ENCODE measurements around the gene MUC5AC. TPM values are rescaled to one million over a fixed set of nuclear protein-coding genes. Genes with fewer than 3 reads are reported as not detected.
"Not testable (repeated sequence)": the region's sequence is repeated elsewhere in the genome, so short reads cannot be mapped to it uniquely, and the experiment has no call there.

MUC5AC gene
- total RNA-seq, 2 experiments from 2014 or later, result not detected

DNA sequence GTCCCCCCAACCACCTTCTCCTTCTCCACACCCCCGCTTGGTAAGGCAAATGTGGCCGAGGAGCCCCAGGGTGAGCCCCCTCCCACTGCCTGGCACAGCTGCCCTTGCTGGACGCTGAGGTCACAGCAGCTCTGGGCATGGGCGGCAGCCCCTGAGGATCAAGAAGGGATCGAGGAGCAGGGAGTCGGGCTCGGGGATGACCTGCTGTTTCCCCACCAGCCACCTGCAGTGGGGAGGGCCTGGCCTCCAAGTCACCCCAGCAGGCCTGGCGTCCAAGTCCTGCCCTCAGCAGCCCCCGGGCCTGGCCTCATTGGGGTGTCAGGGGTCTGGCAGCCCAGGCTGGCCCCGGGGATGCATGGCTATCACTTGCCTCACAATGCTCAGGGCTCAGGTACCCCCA lies 23.7 kb downstream of the MUC5AC start:
- DNase-seq (no peak), ATAC-seq (no peak)
- ChIA-PET POLR2A (no interaction called here), CTCF (no interaction called here)
- Mint-ChIP-seq H3K36me3 (ENCODE audit: low read depth) (no peaks in the 10 kb centered on the region), H3K9me3 (ENCODE audit: insufficient read depth) (no peaks in the 10 kb centered on the region), H3K4me3 (no peak overlapping the region), H3K27me3 (ENCODE audit: low read depth) (no peaks in the 10 kb centered on the region), H3K4me1 (ENCODE audit: low read depth) (no peaks in the 10 kb centered on the region), H3K27ac (no peak overlapping the region)

- Mint-ChIP-seq H3K27me3 (ENCODE audit: low read depth) (no peaks in the 10 kb centered on the region), H3K4me3 (no peak overlapping the region), H3K9me3 (ENCODE audit: insufficient read depth) (no peaks in the 10 kb centered on the region), H3K27ac (no peak overlapping the region), H3K4me1 (ENCODE audit: low read depth) (no peaks in the 10 kb centered on the region), H3K36me3 (ENCODE audit: low read depth) (no peaks in the 10 kb centered on the region)
- ChIA-PET CTCF (no interaction called here), POLR2A (no interaction called here)
- DNase-seq (no peak), ATAC-seq (no peak)
Measured at GRCh38 chr11:1181853-1182535, 24.2 kb downstream of the MUC5AC start.

GRCh38 chr11:1184139-1184538 lies 26.4 kb downstream of the MUC5AC start:
- DNase-seq; H3K27me3 Mint-ChIP-seq (ENCODE audit: low read depth); ATAC-seq; CTCF ChIA-PET; POLR2A ChIA-PET; H3K9me3 Mint-ChIP-seq (ENCODE audit: insufficient read depth); H3K27ac Mint-ChIP-seq; H3K4me3 Mint-ChIP-seq; H3K4me1 Mint-ChIP-seq (ENCODE audit: low read depth); H3K36me3 Mint-ChIP-seq (ENCODE audit: low read depth): not testable (repeated sequence)

GRCh38 chr11:1188451-1189130 lies 30.8 kb downstream of the MUC5AC start:
- H3K9me3 Mint-ChIP-seq (ENCODE audit: insufficient read depth); H3K4me1 Mint-ChIP-seq (ENCODE audit: low read depth); H3K36me3 Mint-ChIP-seq (ENCODE audit: low read depth); H3K27ac Mint-ChIP-seq; DNase-seq; ATAC-seq; H3K4me3 Mint-ChIP-seq; H3K27me3 Mint-ChIP-seq (ENCODE audit: low read depth); POLR2A ChIA-PET; CTCF ChIA-PET: not testable (repeated sequence)

GRCh38 chr11:1189816-1190215 lies 32.1 kb downstream of the MUC5AC start:
- POLR2A ChIA-PET; H3K27ac Mint-ChIP-seq; H3K27me3 Mint-ChIP-seq (ENCODE audit: low read depth); H3K4me1 Mint-ChIP-seq (ENCODE audit: low read depth); ATAC-seq; DNase-seq; CTCF ChIA-PET; H3K9me3 Mint-ChIP-seq (ENCODE audit: insufficient read depth); H3K36me3 Mint-ChIP-seq (ENCODE audit: low read depth); H3K4me3 Mint-ChIP-seq: not testable (repeated sequence)

GRCh38 chr11:1191786-1192470 lies 34.2 kb downstream of the MUC5AC start:
- DNase-seq; H3K4me1 Mint-ChIP-seq (ENCODE audit: low read depth); H3K36me3 Mint-ChIP-seq (ENCODE audit: low read depth); H3K27ac Mint-ChIP-seq; POLR2A ChIA-PET; ATAC-seq; H3K27me3 Mint-ChIP-seq (ENCODE audit: low read depth); H3K4me3 Mint-ChIP-seq; H3K9me3 Mint-ChIP-seq (ENCODE audit: insufficient read depth); CTCF ChIA-PET: not testable (repeated sequence)

DNA sequence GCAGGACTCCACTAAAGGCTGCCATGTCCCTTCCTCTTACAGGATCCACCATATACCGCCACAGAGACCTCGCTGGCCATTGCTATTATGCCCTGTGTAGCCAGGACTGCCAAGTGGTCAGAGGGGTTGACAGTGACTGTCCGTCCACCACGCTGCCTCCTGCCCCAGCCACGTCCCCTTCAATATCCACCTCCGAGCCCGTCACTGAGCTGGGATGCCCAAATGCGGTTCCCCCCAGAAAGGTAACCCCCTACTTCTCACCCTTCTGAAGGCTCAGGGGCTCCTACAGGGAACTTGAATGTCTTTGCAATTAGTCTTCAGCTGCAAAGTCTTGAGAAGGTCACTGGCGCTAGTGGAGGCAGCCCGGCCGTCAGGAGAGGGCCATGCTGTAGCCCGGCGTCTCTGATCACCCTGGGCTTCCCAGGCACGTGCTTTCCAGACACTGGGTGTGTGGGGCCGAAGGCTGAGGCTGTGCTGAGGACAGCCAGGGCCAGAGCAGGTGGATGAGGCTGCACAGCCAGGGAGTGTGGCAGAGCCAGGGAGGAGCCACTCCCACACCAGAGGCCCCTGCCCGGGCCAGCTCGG lies 35.1 kb downstream of the MUC5AC start:
- Mint-ChIP-seq H3K36me3 (ENCODE audit: low read depth) (no peaks in the 10 kb centered on the region), H3K4me1 (ENCODE audit: low read depth) (no peaks in the 10 kb centered on the region), H3K9me3 (ENCODE audit: insufficient read depth) (no peaks in the 10 kb centered on the region), H3K27ac (no peak overlapping the region), H3K4me3 (no peak overlapping the region), H3K27me3 (ENCODE audit: low read depth) (no peaks in the 10 kb centered on the region)
- ChIA-PET POLR2A (no interaction called here), CTCF (no interaction called here)
- DNase-seq (no peak), ATAC-seq (no peak)

GRCh38 chr11:1193326-1194230 lies 35.8 kb downstream of the MUC5AC start:
- POLR2A ChIA-PET, result no interaction called here
- CTCF ChIA-PET, result no interaction called here

GRCh38 chr11:1194231-1194976 lies 36.7 kb downstream of the MUC5AC start:
- no peak for ATAC-seq
- H3K36me3 Mint-ChIP-seq (ENCODE audit: low read depth), result no peaks in the 10 kb centered on the region
- no peak overlapping the region for H3K4me3 Mint-ChIP-seq
- no peak for DNase-seq
- no peaks in the 10 kb centered on the region for H3K27me3 Mint-ChIP-seq (ENCODE audit: low read depth)
- no peak overlapping the region for H3K27ac Mint-ChIP-seq
- ChIA-PET POLR2A (no interaction called here), CTCF (no interaction called here)
- no peaks in the 10 kb centered on the region for H3K4me1 Mint-ChIP-seq (ENCODE audit: low read depth)
- H3K9me3 Mint-ChIP-seq (ENCODE audit: insufficient read depth), result no peaks in the 10 kb centered on the region

More at GRCh38 chr11:1193326-1194230, 35.8 kb downstream of the MUC5AC start:
- H3K27me3 Mint-ChIP-seq (ENCODE audit: low read depth), result no peaks in the 10 kb centered on the region
- no peak overlapping the region for H3K4me3 Mint-ChIP-seq
- H3K9me3 Mint-ChIP-seq (ENCODE audit: insufficient read depth), result no peaks in the 10 kb centered on the region
- no peak overlapping the region for H3K27ac Mint-ChIP-seq
- DNase-seq (no peak), ATAC-seq (no peak)
- H3K36me3 Mint-ChIP-seq (ENCODE audit: low read depth), result no peaks in the 10 kb centered on the region
- no peaks in the 10 kb centered on the region for H3K4me1 Mint-ChIP-seq (ENCODE audit: low read depth)

GRCh38 chr11:1194977-1195681 lies 37.4 kb downstream of the MUC5AC start:
- ATAC-seq (no peak), DNase-seq (no peak)
- ChIA-PET CTCF (no interaction called here), POLR2A (no interaction called here)
- no peaks in the 10 kb centered on the region for H3K9me3 Mint-ChIP-seq (ENCODE audit: insufficient read depth)
- H3K27ac Mint-ChIP-seq, result no peak overlapping the region
- H3K4me1 Mint-ChIP-seq (ENCODE audit: low read depth), result no peaks in the 10 kb centered on the region
- no peaks in the 10 kb centered on the region for H3K36me3 Mint-ChIP-seq (ENCODE audit: low read depth)
- H3K4me3 Mint-ChIP-seq, result no peak overlapping the region
- no peaks in the 10 kb centered on the region for H3K27me3 Mint-ChIP-seq (ENCODE audit: low read depth)

Measured in activated CD8-positive, alpha-beta T cell treated with anti-CD3 and anti-CD28 coated beads, Interleukin-2, amount 10 ng/mL, durations not matched to agents 7 days and 5 days (primary cell).